ENCODE results near the gene FARP1. TPM values are rescaled to one million over a fixed set of nuclear protein-coding genes. Genes with fewer than 3 reads are reported as not detected.

The FARP1 gene
- polyA plus RNA-seq, 1 of the 3 experiments (the other 2 are of a cell fraction) = 12.0 TPM

DNA sequence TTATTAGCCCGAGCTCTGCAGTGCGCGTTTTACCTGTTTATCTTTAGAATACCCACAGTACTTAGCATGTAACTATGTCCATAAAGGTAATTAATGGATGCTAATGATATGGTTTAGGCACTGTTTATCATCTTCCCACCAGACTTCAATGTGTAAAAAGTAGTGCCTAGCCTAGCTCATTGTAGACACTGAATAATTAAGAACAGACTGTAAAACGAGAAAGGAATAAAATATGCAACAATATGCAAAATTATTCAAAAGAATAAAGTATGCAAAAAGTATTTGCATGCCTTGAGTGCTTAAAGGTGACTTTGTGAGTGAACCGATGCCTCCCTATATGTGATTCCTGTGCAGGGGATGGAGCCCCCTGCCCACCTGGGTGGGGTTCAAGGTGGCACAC is 69.9 kb downstream of the FARP1 start:
- no peaks in the 10 kb centered on the region for H4K20me1 ChIP-seq (ENCODE audit: insufficient read depth)
- ChIA-PET POLR2A (no interaction called here), CTCF (interaction anchor here (0.6 kb wide), 1 partner anchor 162 kb away, joined by 3 read pairs; no protein-coding TSS in a partner anchor)
- H3K4me2 ChIP-seq = no peak overlapping the region
- peaks cover 0 to 3% of the 10 kb centered on the region in 2 experiments for H3K36me3 ChIP-seq (replicated peaks in 1 of 2; ENCODE audit: control insufficient read depth in 1 of 2, insufficient read depth in 2 of 2, low read length in 1 of 2)
- no peak overlapping the region for H2AFZ ChIP-seq (ENCODE audit: low read depth)
- WGBS (ENCODE audit: low lambda C conversion rate) = 94% methylated on average over 5 of the region's 5 CpGs
- no peak overlapping the region for H3K9ac ChIP-seq
- no peak for TF ChIP-seq RCOR1 (IDR thresholded peaks at IDR 0.05; ENCODE audit: low read length)
- no peak for TF ChIP-seq TCF12 (IDR thresholded peaks at IDR 0.05)
- TF ChIP-seq, protein P1, sequence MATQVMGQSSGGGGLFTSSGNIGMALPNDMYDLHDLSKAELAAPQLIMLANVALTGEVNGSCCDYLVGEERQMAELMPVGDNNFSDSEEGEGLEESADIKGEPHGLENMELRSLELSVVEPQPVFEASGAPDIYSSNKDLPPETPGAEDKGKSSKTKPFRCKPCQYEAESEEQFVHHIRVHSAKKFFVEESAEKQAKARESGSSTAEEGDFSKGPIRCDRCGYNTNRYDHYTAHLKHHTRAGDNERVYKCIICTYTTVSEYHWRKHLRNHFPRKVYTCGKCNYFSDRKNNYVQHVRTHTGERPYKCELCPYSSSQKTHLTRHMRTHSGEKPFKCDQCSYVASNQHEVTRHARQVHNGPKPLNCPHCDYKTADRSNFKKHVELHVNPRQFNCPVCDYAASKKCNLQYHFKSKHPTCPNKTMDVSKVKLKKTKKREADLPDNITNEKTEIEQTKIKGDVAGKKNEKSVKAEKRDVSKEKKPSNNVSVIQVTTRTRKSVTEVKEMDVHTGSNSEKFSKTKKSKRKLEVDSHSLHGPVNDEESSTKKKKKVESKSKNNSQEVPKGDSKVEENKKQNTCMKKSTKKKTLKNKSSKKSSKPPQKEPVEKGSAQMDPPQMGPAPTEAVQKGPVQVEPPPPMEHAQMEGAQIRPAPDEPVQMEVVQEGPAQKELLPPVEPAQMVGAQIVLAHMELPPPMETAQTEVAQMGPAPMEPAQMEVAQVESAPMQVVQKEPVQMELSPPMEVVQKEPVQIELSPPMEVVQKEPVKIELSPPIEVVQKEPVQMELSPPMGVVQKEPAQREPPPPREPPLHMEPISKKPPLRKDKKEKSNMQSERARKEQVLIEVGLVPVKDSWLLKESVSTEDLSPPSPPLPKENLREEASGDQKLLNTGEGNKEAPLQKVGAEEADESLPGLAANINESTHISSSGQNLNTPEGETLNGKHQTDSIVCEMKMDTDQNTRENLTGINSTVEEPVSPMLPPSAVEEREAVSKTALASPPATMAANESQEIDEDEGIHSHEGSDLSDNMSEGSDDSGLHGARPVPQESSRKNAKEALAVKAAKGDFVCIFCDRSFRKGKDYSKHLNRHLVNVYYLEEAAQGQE (IDR thresholded peaks at IDR 0.05; ENCODE audit: low read depth, low read length) = no peak
- TF ChIP-seq, protein P2, sequence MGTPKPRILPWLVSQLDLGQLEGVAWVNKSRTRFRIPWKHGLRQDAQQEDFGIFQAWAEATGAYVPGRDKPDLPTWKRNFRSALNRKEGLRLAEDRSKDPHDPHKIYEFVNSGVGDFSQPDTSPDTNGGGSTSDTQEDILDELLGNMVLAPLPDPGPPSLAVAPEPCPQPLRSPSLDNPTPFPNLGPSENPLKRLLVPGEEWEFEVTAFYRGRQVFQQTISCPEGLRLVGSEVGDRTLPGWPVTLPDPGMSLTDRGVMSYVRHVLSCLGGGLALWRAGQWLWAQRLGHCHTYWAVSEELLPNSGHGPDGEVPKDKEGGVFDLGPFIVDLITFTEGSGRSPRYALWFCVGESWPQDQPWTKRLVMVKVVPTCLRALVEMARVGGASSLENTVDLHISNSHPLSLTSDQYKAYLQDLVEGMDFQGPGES (IDR thresholded peaks at IDR 0.05; ENCODE audit: low read depth, low read length) = no peak
- TF ChIP-seq, protein P3, sequence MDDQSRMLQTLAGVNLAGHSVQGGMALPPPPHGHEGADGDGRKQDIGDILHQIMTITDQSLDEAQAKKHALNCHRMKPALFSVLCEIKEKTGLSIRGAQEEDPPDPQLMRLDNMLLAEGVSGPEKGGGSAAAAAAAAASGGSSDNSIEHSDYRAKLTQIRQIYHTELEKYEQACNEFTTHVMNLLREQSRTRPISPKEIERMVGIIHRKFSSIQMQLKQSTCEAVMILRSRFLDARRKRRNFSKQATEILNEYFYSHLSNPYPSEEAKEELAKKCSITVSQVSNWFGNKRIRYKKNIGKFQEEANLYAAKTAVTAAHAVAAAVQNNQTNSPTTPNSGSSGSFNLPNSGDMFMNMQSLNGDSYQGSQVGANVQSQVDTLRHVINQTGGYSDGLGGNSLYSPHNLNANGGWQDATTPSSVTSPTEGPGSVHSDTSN (IDR thresholded peaks at IDR 0.05) = no peak
- no peak for TF ChIP-seq TAF1 (IDR thresholded peaks at IDR 0.05; ENCODE audit: borderline replicate concordance, low read depth, low read length)
- TF ChIP-seq GATA2 (CRISPR knock-in tag; IDR thresholded peaks at IDR 0.05) = no peak
- no peak for TF ChIP-seq EP300 (IDR thresholded peaks at IDR 0.05; ENCODE audit: borderline replicate concordance in 1 of 2, low read depth in 1 of 2, low read length in 1 of 2)
- no peak for TF ChIP-seq GABPA (IDR thresholded peaks at IDR 0.05; ENCODE audit: low read depth)
- no peak for TF ChIP-seq ELF1 (IDR thresholded peaks at IDR 0.05)
- H3F3A ChIP-seq (replicated peaks; ENCODE audit: insufficient read depth) = peaks cover 22% of the 10 kb centered on the region
- no peaks in the 10 kb centered on the region for H3K9me3 ChIP-seq
- H3K4me3 ChIP-seq (ENCODE audit: low read depth in 2 of 2, low read length in 1 of 2) = no peak overlapping the region
- DNase-seq = no peak
- peaks cover 37% of the 10 kb centered on the region for H3K79me2 ChIP-seq (ENCODE audit: insufficient read depth)
- H3K27me3 ChIP-seq (ENCODE audit: insufficient read depth) = no peaks in the 10 kb centered on the region
- peaks cover 13 to 30% of the 10 kb centered on the region in 2 experiments; a peak in 3 of 4 replicates for H3K4me1 ChIP-seq (ENCODE audit: control insufficient read depth in 1 of 2, insufficient read depth in 2 of 2, low read depth in 1 of 2, low read length in 1 of 2)
- H3K27ac ChIP-seq (ENCODE audit: low read depth in 2 of 2, low read length in 1 of 2) = no peak overlapping the region
- no peaks in the 10 kb centered on the region for H3K9me2 ChIP-seq

DNA sequence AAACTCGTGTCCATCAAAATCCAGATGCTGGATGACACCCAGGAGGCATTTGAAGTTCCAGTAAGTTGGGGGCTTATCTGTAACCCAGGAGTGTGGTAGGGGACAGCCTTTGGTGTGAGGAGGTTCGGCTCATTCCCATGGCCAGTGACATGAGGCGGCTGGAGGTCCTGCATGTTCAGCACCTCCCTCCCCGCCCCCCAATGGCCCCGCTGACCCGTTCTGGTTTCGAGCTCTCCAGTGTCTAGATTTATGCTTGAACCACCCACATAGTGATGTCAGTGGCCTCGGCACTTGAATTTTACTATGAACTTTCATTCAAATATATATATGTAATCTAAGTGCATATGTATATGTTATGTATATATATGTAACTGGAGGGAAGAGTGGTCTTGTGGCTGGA is 70.5 kb downstream of the FARP1 start:
- H3K27ac ChIP-seq (ENCODE audit: low read depth in 2 of 2, low read length in 1 of 2) = no peak overlapping the region
- no peaks in the 10 kb centered on the region for H4K20me1 ChIP-seq (ENCODE audit: insufficient read depth)
- H3K9me2 ChIP-seq = no peaks in the 10 kb centered on the region
- no peak overlapping the region for H3K4me3 ChIP-seq (ENCODE audit: low read depth in 2 of 2, low read length in 1 of 2)
- H3K36me3 ChIP-seq (replicated peaks in 1 of 2; ENCODE audit: control insufficient read depth in 1 of 2, insufficient read depth in 2 of 2, low read length in 1 of 2) = peaks cover 0 to 3% of the 10 kb centered on the region in 2 experiments
- ChIA-PET CTCF (no interaction called here), POLR2A (no interaction called here)
- no peak overlapping the region for H3K9ac ChIP-seq
- H3K4me1 ChIP-seq (ENCODE audit: control insufficient read depth in 1 of 2, insufficient read depth in 2 of 2, low read depth in 1 of 2, low read length in 1 of 2) = peaks cover 10 to 30% of the 10 kb centered on the region in 2 experiments; a peak in 3 of 4 replicates
- H3F3A ChIP-seq (replicated peaks; ENCODE audit: insufficient read depth) = peaks cover 22% of the 10 kb centered on the region
- no peaks in the 10 kb centered on the region for H3K9me3 ChIP-seq
- 86% methylated on average over 6 of the region's 8 CpGs for WGBS (ENCODE audit: low lambda C conversion rate)
- no peaks in the 10 kb centered on the region for H3K27me3 ChIP-seq (ENCODE audit: insufficient read depth)
- H3K79me2 ChIP-seq (ENCODE audit: insufficient read depth) = peaks cover 34% of the 10 kb centered on the region
- H2AFZ ChIP-seq (ENCODE audit: low read depth) = no peak overlapping the region
- no peak for DNase-seq
- no peak overlapping the region for H3K4me2 ChIP-seq
- TF ChIP-seq EP300 (IDR thresholded peaks at IDR 0.05; ENCODE audit: borderline replicate concordance in 1 of 2, low read depth in 1 of 2, low read length in 1 of 2) (no peak), EZH2phosphoT487 (IDR thresholded peaks at IDR 0.05; ENCODE audit: borderline replicate concordance, low read depth) (no peak), RAD21 (IDR thresholded peaks at IDR 0.05; ENCODE audit: low read length) (no peak), FOXM1 (IDR thresholded peaks at IDR 0.05; ENCODE audit: low read depth) (no peak), RCOR1 (IDR thresholded peaks at IDR 0.05; ENCODE audit: low read length) (no peak), FOSL2 (IDR thresholded peaks at IDR 0.05; ENCODE audit: borderline replicate concordance, low read depth) (no peak), TAF1 (IDR thresholded peaks at IDR 0.05; ENCODE audit: borderline replicate concordance, low read depth, low read length) (no peak), SIN3A (IDR thresholded peaks at IDR 0.05; ENCODE audit: borderline replicate concordance, low read depth, low read length) (no peak), POLR2AphosphoS5 (IDR thresholded peaks at IDR 0.05; ENCODE audit: low read depth, low read length) (no peak)
- TF ChIP-seq, protein P4, sequence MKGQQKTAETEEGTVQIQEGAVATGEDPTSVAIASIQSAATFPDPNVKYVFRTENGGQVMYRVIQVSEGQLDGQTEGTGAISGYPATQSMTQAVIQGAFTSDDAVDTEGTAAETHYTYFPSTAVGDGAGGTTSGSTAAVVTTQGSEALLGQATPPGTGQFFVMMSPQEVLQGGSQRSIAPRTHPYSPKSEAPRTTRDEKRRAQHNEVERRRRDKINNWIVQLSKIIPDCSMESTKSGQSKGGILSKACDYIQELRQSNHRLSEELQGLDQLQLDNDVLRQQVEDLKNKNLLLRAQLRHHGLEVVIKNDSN (IDR thresholded peaks at IDR 0.05; ENCODE audit: borderline replicate concordance, low read depth) = no peak
- TF ChIP-seq, protein P1 (IDR thresholded peaks at IDR 0.05; ENCODE audit: low read depth, low read length) = no peak
